C4-2B (cell line): Measurements from ENCODE around the gene JAKMIP1.

Experiments used
- H3K27ac ChIP-seq: fragments of 450-650 bp; 2 replicates; pipeline ENCODE4 v1.5.1; 2017
- CTCF ChIP-seq: fragments of 450-650 bp; conservative IDR thresholded peaks from 2 replicates; pipeline ENCODE4 v1.5.1; 2017; ENCODE audit warnings: mild to moderate bottlenecking
- ZFX ChIP-seq: fragments of 450-650 bp; IDR thresholded peaks from 2 replicates; pipeline ENCODE4 v1.6.1; 2017

Gene JAKMIP1

DNA sequence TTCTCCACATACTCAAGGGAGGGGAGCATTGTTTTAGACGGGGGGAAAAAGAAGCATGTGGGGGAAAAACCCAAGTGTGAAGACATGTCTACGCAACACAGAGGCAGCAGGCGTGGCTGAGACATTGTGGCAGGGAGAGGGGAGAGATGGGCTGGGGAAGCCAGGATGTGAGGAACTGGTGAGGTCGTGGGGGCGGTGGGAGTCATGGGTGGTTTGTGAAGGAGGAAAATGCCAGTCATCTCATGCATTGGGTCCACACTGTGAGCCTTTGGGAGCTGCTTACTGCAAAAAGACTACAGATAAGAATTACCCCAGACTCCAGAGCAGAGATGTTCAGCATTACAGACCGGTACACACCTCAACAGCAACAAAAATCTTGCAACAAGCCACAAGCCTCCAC lies 2.1 kb downstream of the JAKMIP1 start:
- no peak for TF ChIP-seq ZFX
- no peak for TF ChIP-seq CTCF
- H3K27ac ChIP-seq = no peak overlapping the region

- no peak for TF ChIP-seq ZFX
- no peak for TF ChIP-seq CTCF
- H3K27ac ChIP-seq = no peak overlapping the region
Observed at GRCh38 chr4:6197433-6198174, 2.7 kb downstream of the JAKMIP1 start.

- H3K27ac ChIP-seq = no peak overlapping the region
- TF ChIP-seq CTCF (no peak), ZFX (no peak)
Observed at GRCh38 chr4:6196871-6197270, 3.5 kb downstream of the JAKMIP1 start.

DNA sequence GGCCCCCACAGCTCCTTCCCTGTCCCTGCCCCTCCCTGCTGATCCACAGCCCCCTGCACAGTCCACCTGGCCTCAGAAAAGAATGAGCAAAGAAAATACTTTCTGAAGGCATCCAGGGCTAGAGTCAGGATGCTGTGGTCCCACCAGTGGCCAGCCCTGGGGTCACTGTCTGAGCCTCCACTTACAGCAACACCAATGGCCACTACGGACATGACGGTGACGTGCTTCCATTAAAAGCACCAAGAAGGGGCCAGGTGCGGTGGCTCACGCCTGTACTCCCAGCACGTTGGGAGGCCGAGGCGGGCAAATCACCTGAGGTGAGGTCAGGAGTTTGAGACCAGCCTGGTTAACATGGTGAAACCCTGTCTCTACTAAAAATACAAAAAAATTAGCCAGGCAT lies 4.0 kb downstream of the JAKMIP1 start:
- TF ChIP-seq CTCF = no peak
- no peak for TF ChIP-seq ZFX
- no peak overlapping the region for H3K27ac ChIP-seq

- H3K27ac ChIP-seq = no peak overlapping the region
- TF ChIP-seq ZFX = no peak
- TF ChIP-seq CTCF = no peak
Observed at GRCh38 chr4:6195602-6196319, 4.6 kb downstream of the JAKMIP1 start.

DNA sequence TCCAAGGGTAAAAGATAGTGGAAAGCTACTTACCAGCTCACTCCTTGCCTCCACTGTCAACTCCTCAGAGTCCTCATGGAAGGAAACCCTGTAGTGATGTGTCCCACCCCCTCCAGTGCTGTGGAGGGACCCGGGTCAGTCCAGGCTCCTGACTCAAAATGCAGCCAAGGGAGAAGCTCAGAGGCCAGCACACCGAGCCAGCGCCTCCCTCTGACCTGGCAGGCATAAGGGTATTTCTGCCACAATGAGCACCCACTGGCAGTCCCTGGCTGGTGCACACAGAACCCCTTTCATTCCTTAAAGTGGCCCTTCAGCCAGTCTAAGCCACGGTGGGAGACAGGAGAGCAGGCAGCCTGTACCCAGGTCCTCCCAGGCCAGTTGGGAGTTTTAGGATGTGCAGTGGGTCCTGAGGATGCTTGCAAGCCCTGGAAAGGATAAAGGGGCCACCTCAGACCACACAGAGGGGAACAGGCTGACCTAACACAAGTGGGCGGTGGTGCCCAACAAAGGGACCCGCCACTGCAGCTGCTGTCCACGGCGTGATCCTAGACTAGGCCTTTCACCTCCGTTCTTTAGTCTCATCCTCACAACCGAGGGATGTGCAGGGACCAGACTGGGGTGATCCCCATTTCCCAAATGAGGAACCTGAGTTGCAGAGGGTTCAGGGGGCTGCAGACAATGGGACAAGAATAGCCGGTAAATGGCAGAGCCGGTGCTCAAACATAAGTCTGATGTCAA lies 5.7 kb downstream of the JAKMIP1 start:
- TF ChIP-seq CTCF (no peak), ZFX (no peak)
- no peak overlapping the region for H3K27ac ChIP-seq

GRCh38 chr4:6193399-6193798 lies 7.0 kb downstream of the JAKMIP1 start:
- TF ChIP-seq ZFX = no peak
- no peak for TF ChIP-seq CTCF
- no peak overlapping the region for H3K27ac ChIP-seq
